ENCODE measurements around the gene KRTAP4-4. TPM values are rescaled to one million over a fixed set of nuclear protein-coding genes. Genes with fewer than 3 reads are reported as not detected.

KRTAP4-4 gene
- total and polyA plus RNA-seq, 9 of the 15 experiments (the other 6 are each of a cell fraction or from before 2014, with no cell fraction given), result not detected

DNA sequence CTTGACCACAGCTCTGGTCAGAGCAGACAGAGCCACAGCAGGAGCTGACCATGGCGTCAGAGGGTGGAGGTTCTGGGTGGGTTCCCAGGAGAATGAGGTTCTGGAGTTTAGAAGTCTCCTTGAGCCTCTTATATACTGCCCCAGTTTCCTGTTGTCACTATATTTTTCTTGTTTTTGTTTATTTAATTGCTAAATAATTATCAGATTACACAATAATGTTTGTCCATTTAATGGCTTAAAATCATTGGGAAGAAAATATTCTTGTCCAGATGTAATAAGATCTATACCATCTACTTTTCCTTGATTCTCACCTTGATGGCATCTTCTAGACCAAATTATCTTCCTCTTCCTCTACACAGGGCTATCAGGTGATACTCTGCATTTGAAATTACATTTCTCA is 7.6 kb upstream of the KRTAP4-4 start, which contains the start of gene KRTAP4-3 (continued):
- no peak for TF ChIP-seq SMAD3 (CRISPR knock-in tag; conservative IDR thresholded peaks at IDR 0.05)

DNA sequence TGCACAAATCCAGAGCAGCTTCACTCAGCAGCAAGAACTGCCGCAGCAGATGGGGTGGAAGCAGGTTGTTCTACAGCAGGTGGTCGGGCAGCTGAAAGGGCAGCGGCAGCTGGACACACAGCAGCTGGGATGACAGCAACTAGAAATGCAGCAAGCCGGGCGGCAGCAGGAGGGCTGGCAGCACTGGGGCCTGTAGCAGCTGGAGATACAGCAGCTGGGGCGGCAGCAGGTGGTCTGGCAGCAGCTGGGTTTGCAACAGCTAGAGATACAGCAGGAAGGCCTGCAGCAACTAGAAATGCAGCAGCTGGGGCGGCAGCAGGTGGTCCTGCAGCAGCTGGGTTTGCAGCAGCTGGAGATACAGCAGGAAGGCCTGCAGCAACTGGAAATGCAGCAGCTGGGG is 7.0 kb upstream of the KRTAP4-4 start:
- intact Hi-C loops (cut with micrococcal nuclease), result no loop called here
- no peak for TF ChIP-seq TCFL5 (CRISPR knock-in tag; conservative IDR thresholded peaks at IDR 0.05)
- TF ChIP-seq, protein P1, sequence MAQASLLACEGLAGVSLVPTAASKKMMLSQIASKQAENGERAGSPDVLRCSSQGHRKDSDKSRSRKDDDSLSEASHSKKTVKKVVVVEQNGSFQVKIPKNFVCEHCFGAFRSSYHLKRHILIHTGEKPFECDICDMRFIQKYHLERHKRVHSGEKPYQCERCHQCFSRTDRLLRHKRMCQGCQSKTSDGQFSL (CRISPR knock-in tag; IDR thresholded peaks at IDR 0.05), result no peak
- TF ChIP-seq, protein P1 (tag; IDR thresholded peaks at IDR 0.05), result no peak
- no peak for TF ChIP-seq RBM22 (IDR thresholded peaks at IDR 0.05; ENCODE audit: low read depth, low read length, poor library complexity, severe bottlenecking)
- no peak for TF ChIP-seq RFX5 (IDR thresholded peaks at IDR 0.05; ENCODE audit: low read depth, low read length)
- TF ChIP-seq, protein P2, sequence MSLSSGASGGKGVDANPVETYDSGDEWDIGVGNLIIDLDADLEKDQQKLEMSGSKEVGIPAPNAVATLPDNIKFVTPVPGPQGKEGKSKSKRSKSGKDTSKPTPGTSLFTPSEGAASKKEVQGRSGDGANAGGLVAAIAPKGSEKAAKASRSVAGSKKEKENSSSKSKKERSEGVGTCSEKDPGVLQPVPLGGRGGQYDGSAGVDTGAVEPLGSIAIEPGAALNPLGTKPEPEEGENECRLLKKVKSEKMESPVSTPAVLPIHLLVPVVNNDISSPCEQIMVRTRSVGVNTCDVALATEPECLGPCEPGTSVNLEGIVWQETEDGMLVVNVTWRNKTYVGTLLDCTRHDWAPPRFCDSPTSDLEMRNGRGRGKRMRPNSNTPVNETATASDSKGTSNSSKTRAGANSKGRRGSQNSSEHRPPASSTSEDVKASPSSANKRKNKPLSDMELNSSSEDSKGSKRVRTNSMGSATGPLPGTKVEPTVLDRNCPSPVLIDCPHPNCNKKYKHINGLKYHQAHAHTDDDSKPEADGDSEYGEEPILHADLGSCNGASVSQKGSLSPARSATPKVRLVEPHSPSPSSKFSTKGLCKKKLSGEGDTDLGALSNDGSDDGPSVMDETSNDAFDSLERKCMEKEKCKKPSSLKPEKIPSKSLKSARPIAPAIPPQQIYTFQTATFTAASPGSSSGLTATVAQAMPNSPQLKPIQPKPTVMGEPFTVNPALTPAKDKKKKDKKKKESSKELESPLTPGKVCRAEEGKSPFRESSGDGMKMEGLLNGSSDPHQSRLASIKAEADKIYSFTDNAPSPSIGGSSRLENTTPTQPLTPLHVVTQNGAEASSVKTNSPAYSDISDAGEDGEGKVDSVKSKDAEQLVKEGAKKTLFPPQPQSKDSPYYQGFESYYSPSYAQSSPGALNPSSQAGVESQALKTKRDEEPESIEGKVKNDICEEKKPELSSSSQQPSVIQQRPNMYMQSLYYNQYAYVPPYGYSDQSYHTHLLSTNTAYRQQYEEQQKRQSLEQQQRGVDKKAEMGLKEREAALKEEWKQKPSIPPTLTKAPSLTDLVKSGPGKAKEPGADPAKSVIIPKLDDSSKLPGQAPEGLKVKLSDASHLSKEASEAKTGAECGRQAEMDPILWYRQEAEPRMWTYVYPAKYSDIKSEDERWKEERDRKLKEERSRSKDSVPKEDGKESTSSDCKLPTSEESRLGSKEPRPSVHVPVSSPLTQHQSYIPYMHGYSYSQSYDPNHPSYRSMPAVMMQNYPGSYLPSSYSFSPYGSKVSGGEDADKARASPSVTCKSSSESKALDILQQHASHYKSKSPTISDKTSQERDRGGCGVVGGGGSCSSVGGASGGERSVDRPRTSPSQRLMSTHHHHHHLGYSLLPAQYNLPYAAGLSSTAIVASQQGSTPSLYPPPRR (CRISPR knock-in tag; IDR thresholded peaks at IDR 0.05; ENCODE audit: borderline replicate concordance), result no peak
- TF ChIP-seq SNIP1 (IDR thresholded peaks at IDR 0.05; ENCODE audit: low read depth), result no peak
- no peak for TF ChIP-seq CREB1 (IDR thresholded peaks at IDR 0.05)
- TF ChIP-seq CREB1 (CRISPR knock-in tag; IDR thresholded peaks at IDR 0.05), result no peak
- TF ChIP-seq, protein P3, sequence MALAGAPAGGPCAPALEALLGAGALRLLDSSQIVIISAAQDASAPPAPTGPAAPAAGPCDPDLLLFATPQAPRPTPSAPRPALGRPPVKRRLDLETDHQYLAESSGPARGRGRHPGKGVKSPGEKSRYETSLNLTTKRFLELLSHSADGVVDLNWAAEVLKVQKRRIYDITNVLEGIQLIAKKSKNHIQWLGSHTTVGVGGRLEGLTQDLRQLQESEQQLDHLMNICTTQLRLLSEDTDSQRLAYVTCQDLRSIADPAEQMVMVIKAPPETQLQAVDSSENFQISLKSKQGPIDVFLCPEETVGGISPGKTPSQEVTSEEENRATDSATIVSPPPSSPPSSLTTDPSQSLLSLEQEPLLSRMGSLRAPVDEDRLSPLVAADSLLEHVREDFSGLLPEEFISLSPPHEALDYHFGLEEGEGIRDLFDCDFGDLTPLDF (CRISPR knock-in tag; IDR thresholded peaks at IDR 0.05), result no peak
- TF ChIP-seq EWSR1 (IDR thresholded peaks at IDR 0.05; ENCODE audit: borderline replicate concordance, low read depth, partially characterized antibody), result no peak
- no peak for TF ChIP-seq NFIX (CRISPR knock-in tag; IDR thresholded peaks at IDR 0.05; ENCODE audit: low read depth)
- no peak for TF ChIP-seq PURB (CRISPR knock-in tag; IDR thresholded peaks at IDR 0.05; ENCODE audit: low read depth)
- TF ChIP-seq ZNF212 (CRISPR knock-in tag; IDR thresholded peaks at IDR 0.05), result no peak

More for the DNA sequence above, 7.0 kb upstream of the KRTAP4-4 start:
- CTCF ChIA-PET (ENCODE audit: low intra/inter-chr PET ratio), result no interaction called here
- Histone ChIP-seq H4K20me1 (replicated peaks; ENCODE audit: control insufficient read depth, insufficient read depth, low read length) (no peaks in the 10 kb centered on the region), H3K9me3 (replicated peaks; ENCODE audit: control insufficient read depth, insufficient read depth, low read depth, low read length) (no peaks in the 10 kb centered on the region), H3K36me3 (ENCODE audit: control insufficient read depth, insufficient read depth, low read length) (no peaks in the 10 kb centered on the region), H3K79me2 (ENCODE audit: control insufficient read depth, insufficient read depth, low read length) (no peaks in the 10 kb centered on the region), H3K4me2 (ENCODE audit: insufficient read depth, low read length) (no peak overlapping the region), H3K4me1 (replicated peaks in 1 of 2; ENCODE audit: control insufficient read depth in 2 of 2, insufficient read depth in 2 of 2, low read length in 2 of 2) (peaks cover 0 to 3% of the 10 kb centered on the region in 2 experiments; a peak in 1 of 5 replicates), H3K4me3 (no peak overlapping the region), H2AFZ (ENCODE audit: low read depth, low read length) (no peak overlapping the region), H3K9ac (ENCODE audit: insufficient read depth in 1 of 2, low read depth in 2 of 2, low read length in 2 of 2) (no peak overlapping the region), H3K9me1 (ENCODE audit: control insufficient read depth, insufficient read depth, low read length) (no peaks in the 10 kb centered on the region), H3K27ac (ENCODE audit: extremely low read depth, low read depth, low read length) (no peak overlapping the region), H3K27me3 (ENCODE audit: control insufficient read depth in 2 of 2, insufficient read depth in 2 of 2, low read length in 2 of 2) (peaks cover 0 to 6% of the 10 kb centered on the region in 2 experiments; a peak in 1 of 5 replicates)
- DNase-seq (ENCODE audit: extremely low read depth in 1 of 4, low spot score in 3 of 4), result no peak
- POLR2A ChIA-PET, result no interaction called here
- BruUV-seq (replicated peaks), result no TSS peak
- ATAC-seq, result no peak
- in situ Hi-C loops (cut with MboI), result no loop called here
- 1% methylated on average over 7 of the region's 7 CpGs for WGBS (ENCODE audit: insufficient coverage, low coverage, missing lambda C conversion rate)
- FAIRE-seq, result no peak

Measured in K562 (cell line).